Prostate gland (tissue), 2 donors: ENCODE data around the gene POM121L12.

Experiments used
- POLR2A ChIP-seq: fragments of 450-650 bp; IDR thresholded peaks from one replicate; pipeline ENCODE4 v1.6.1; 2016; ENCODE audit warnings: antibody characterized with exemption, mild to moderate bottlenecking
- POLR2AphosphoS5 ChIP-seq: sonication (generic); formaldehyde crosslinking; IDR thresholded peaks from one replicate; pipeline ENCODE4 v1.6.1; 2017; ENCODE audit warnings: antibody characterized with exemption
- TF ChIP-seq, protein P1 (sequence below), 4 experiments: fragments of 200-600 bp in 2 of 4; fragments of 450-650 bp in 2 of 4; sonication (generic) in 2 of 4; IDR thresholded peaks; 1 replicate in 3 of 4; 2 replicates in 1 of 4; pipeline ENCODE4 v1.5.1; 2016 to 2019; ENCODE audit warnings: antibody characterized with exemption in 4 of 4, mild to moderate bottlenecking in 2 of 4, moderate library complexity in 2 of 4

DNA sequence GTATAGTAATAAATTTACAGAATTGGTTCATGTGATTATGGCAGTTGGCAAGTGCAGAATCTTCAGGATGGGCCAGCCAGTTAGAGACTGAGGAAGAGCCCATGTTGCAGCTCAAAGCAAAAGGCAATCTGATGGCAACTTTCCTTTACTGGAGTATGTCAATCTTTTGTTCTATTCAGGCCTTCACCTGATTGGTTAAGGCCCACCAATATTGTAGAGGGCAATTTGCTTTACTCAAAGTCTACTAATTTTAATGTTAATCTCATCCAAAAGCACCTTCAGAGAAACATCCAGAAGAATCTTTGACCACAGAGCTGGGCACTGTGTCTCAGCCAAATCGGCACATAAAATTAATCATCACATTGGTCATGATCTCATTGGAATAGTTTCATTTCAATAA lies 20.0 kb upstream of the POM121L12 start:
- TF ChIP-seq, protein P1, sequence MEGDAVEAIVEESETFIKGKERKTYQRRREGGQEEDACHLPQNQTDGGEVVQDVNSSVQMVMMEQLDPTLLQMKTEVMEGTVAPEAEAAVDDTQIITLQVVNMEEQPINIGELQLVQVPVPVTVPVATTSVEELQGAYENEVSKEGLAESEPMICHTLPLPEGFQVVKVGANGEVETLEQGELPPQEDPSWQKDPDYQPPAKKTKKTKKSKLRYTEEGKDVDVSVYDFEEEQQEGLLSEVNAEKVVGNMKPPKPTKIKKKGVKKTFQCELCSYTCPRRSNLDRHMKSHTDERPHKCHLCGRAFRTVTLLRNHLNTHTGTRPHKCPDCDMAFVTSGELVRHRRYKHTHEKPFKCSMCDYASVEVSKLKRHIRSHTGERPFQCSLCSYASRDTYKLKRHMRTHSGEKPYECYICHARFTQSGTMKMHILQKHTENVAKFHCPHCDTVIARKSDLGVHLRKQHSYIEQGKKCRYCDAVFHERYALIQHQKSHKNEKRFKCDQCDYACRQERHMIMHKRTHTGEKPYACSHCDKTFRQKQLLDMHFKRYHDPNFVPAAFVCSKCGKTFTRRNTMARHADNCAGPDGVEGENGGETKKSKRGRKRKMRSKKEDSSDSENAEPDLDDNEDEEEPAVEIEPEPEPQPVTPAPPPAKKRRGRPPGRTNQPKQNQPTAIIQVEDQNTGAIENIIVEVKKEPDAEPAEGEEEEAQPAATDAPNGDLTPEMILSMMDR (IDR thresholded peaks at IDR 0.05), result no peak
- TF ChIP-seq POLR2AphosphoS5 (no peak), POLR2A (no peak)
